NCI-H82 treated with DMSO at 0.1 percent for 48 hours (cell line): ENCODE results near the gene WASF2.
"Not testable (repeated sequence)": the region's sequence is repeated elsewhere in the genome, so short reads cannot be mapped to it uniquely, and the experiment has no call there.

Experiments
- DNase-seq: peaks from one replicate; lab custom pipeline; 2025; ENCODE audit not compliant: unreplicated experiment; lab: John Stamatoyannopoulos, UW

Gene WASF2

GRCh38 chr1:27496604-27497155 lies 6.7 kb upstream of the WASF2 start:
- peak; percentile 37 for DNase-seq

GRCh38 chr1:27492796-27493195 lies 2.8 kb upstream of the WASF2 start:
- no peak for DNase-seq

- no peak for DNase-seq
Observed at GRCh38 chr1:27491748-27492700, 2.1 kb upstream of the WASF2 start.

GRCh38 chr1:27489501-27489972 lies 430 bp downstream of the WASF2 start:
- DNase-seq: peak; percentile 38

- DNase-seq: no peak
Observed at GRCh38 chr1:27487966-27488884, 1.7 kb downstream of the WASF2 start.

GRCh38 chr1:27485363-27485762 lies 4.6 kb downstream of the WASF2 start:
- no peak for DNase-seq

GRCh38 chr1:27483659-27484058 lies 6.3 kb downstream of the WASF2 start:
- no peak for DNase-seq

- no peak for DNase-seq
Observed at GRCh38 chr1:27481994-27482620, 7.9 kb downstream of the WASF2 start.

- no peak for DNase-seq
Observed at GRCh38 chr1:27478098-27478497, 11.9 kb downstream of the WASF2 start.

GRCh38 chr1:27476237-27476636 lies 13.7 kb downstream of the WASF2 start:
- DNase-seq: no peak

- DNase-seq: no peak
Observed at GRCh38 chr1:27475720-27476119, 14.2 kb downstream of the WASF2 start.

GRCh38 chr1:27473755-27474154 lies 16.2 kb downstream of the WASF2 start:
- DNase-seq: no peak

- not testable (repeated sequence) for DNase-seq
Observed at GRCh38 chr1:27472098-27472497, 17.9 kb downstream of the WASF2 start.

- no peak for DNase-seq
Observed at GRCh38 chr1:27471477-27471876, 18.5 kb downstream of the WASF2 start.

- DNase-seq: no peak
Observed at GRCh38 chr1:27469334-27469733, 20.6 kb downstream of the WASF2 start.

GRCh38 chr1:27468378-27468777 lies 21.6 kb downstream of the WASF2 start:
- DNase-seq: not testable (repeated sequence)

- no peak for DNase-seq
Observed at GRCh38 chr1:27464926-27465647, 24.9 kb downstream of the WASF2 start.

- DNase-seq: not testable (repeated sequence)
Observed at GRCh38 chr1:27463916-27464315, 26.1 kb downstream of the WASF2 start.

- not testable (repeated sequence) for DNase-seq
Observed at GRCh38 chr1:27458521-27458920, 31.4 kb downstream of the WASF2 start.
